ENCODE measurements around the gene ALAS1.

DNA sequence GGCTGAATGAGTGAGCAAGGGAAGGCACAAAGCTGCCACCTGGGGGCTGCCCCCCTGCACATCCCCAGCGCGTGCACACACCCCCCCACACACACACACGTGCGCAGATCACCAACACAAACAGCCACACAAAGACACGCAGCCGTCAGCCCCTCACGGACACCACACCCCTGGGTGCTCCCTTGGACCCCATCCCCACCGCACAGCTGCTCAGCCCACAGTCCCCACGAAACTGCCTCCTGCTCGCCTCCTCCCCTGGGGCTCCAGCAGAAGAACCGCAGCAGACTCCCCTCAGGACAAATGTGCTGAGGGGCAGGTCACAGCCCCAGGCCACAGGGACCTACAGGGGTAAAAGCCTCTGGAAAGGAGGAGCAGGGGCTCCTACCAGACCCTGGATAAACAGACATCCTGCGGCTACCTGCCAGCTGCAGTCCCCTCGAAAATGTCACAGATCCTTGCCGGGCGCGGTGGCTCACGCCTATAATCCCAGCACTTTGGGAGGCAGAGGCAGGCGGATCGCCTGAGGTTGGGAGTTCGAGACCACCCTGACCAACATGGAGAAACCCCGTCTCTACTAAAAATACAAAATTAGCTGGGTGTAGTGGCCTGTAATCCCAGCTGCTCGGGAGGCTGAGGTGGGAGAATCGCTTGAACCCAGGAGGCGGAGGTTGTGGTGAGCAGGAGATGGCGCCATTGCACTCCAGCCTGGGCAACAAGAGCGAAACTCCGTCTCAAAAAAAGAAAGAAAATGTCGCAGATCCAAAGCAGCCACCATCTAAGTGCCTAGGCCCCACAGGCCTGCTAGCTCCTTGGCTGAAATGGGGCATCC is 34.5 kb downstream of the ALAS1 start:
- TF ChIP-seq, protein P1, sequence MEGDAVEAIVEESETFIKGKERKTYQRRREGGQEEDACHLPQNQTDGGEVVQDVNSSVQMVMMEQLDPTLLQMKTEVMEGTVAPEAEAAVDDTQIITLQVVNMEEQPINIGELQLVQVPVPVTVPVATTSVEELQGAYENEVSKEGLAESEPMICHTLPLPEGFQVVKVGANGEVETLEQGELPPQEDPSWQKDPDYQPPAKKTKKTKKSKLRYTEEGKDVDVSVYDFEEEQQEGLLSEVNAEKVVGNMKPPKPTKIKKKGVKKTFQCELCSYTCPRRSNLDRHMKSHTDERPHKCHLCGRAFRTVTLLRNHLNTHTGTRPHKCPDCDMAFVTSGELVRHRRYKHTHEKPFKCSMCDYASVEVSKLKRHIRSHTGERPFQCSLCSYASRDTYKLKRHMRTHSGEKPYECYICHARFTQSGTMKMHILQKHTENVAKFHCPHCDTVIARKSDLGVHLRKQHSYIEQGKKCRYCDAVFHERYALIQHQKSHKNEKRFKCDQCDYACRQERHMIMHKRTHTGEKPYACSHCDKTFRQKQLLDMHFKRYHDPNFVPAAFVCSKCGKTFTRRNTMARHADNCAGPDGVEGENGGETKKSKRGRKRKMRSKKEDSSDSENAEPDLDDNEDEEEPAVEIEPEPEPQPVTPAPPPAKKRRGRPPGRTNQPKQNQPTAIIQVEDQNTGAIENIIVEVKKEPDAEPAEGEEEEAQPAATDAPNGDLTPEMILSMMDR (IDR thresholded peaks at IDR 0.05), result peak; percentile 62
- TF ChIP-seq, protein P2, sequence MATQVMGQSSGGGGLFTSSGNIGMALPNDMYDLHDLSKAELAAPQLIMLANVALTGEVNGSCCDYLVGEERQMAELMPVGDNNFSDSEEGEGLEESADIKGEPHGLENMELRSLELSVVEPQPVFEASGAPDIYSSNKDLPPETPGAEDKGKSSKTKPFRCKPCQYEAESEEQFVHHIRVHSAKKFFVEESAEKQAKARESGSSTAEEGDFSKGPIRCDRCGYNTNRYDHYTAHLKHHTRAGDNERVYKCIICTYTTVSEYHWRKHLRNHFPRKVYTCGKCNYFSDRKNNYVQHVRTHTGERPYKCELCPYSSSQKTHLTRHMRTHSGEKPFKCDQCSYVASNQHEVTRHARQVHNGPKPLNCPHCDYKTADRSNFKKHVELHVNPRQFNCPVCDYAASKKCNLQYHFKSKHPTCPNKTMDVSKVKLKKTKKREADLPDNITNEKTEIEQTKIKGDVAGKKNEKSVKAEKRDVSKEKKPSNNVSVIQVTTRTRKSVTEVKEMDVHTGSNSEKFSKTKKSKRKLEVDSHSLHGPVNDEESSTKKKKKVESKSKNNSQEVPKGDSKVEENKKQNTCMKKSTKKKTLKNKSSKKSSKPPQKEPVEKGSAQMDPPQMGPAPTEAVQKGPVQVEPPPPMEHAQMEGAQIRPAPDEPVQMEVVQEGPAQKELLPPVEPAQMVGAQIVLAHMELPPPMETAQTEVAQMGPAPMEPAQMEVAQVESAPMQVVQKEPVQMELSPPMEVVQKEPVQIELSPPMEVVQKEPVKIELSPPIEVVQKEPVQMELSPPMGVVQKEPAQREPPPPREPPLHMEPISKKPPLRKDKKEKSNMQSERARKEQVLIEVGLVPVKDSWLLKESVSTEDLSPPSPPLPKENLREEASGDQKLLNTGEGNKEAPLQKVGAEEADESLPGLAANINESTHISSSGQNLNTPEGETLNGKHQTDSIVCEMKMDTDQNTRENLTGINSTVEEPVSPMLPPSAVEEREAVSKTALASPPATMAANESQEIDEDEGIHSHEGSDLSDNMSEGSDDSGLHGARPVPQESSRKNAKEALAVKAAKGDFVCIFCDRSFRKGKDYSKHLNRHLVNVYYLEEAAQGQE (IDR thresholded peaks at IDR 0.05; ENCODE audit: insufficient read depth in 1 of 2, low read depth in 2 of 2, low read length in 1 of 2), result no peak
- TF ChIP-seq TCF7L2 (IDR thresholded peaks at IDR 0.05; ENCODE audit: low read depth, low read length) (no peak), POLR2AphosphoS5 (IDR thresholded peaks at IDR 0.05; ENCODE audit: low read depth, low read length) (no peak), SIN3A (IDR thresholded peaks at IDR 0.05; ENCODE audit: borderline replicate concordance, insufficient read depth, low read depth, low read length) (no peak)
